Neural progenitor cell (in vitro differentiated cells): ENCODE results near the gene SSBP3.

Experiments
- EZH2 ChIP-seq: fragments of 200-600 bp; sonication (generic); IDR thresholded peaks from 2 replicates; pipeline ENCODE4 v1.6.1; 2017; ENCODE audit warnings: antibody characterized with exemption, mild to moderate bottlenecking, moderate library complexity
- TF ChIP-seq, protein P1 (sequence below): fragments of 200-600 bp; sonication (generic); IDR thresholded peaks from 2 replicates; pipeline ENCODE4 v1.5.1; 2017; ENCODE audit warnings: antibody characterized with exemption, mild to moderate bottlenecking

DNA sequence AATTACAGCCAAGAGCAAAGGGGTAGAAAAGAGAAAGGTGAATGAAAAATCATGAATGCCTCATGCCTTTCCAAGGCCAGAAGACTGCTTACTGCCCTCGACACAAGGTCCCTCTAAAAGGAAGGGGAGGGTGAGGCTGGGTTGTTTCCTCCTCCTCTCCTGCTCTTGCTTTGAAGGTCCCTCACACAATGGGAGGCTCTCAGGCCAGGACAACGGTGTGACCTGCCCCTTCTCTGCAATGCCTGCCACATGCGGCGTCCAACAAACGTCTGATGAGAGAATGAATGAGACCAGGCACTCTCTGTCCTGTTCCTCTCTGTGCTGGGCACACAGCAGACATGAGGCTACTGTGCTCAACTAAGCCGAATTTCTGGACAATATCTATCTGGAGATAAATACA is 51.3 kb downstream of the SSBP3 start:
- TF ChIP-seq, protein P1, sequence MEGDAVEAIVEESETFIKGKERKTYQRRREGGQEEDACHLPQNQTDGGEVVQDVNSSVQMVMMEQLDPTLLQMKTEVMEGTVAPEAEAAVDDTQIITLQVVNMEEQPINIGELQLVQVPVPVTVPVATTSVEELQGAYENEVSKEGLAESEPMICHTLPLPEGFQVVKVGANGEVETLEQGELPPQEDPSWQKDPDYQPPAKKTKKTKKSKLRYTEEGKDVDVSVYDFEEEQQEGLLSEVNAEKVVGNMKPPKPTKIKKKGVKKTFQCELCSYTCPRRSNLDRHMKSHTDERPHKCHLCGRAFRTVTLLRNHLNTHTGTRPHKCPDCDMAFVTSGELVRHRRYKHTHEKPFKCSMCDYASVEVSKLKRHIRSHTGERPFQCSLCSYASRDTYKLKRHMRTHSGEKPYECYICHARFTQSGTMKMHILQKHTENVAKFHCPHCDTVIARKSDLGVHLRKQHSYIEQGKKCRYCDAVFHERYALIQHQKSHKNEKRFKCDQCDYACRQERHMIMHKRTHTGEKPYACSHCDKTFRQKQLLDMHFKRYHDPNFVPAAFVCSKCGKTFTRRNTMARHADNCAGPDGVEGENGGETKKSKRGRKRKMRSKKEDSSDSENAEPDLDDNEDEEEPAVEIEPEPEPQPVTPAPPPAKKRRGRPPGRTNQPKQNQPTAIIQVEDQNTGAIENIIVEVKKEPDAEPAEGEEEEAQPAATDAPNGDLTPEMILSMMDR: no peak
- TF ChIP-seq EZH2: no peak
